HepG2 (cell line): ENCODE results near the gene CCDC148. TPM values are rescaled to one million over a fixed set of nuclear protein-coding genes. Genes with fewer than 3 reads are reported as not detected.

Experiments
- BORCS8-MEF2B ChIP-seq: sonication (generic); formaldehyde crosslinking; IDR thresholded peaks from 2 replicates; pipeline ENCODE4 v1.8.0; 2022; ENCODE audit warnings: mild to moderate bottlenecking, missing genetic modification reagents
- ERF ChIP-seq: IDR thresholded peaks from 2 replicates; pipeline ENCODE4 v1.6.1; 2018; ENCODE audit warnings: missing biosample characterization, missing genetic modification reagents
- GPN1 ChIP-seq: sonication (generic); formaldehyde crosslinking; IDR thresholded peaks from 2 replicates; pipeline ENCODE4 v1.5.1; 2020; ENCODE audit warnings: missing genetic modification reagents, borderline replicate concordance
- HNF1A ChIP-seq, 2 experiments: sonication (generic) in 1 of 2; formaldehyde crosslinking in 1 of 2; IDR thresholded peaks; 2 replicates each; pipeline versions ENCODE4 v1.4.0 to v1.6.1; 2016 to 2020; ENCODE audit warnings: borderline replicate concordance in 1 of 2, low read depth in 1 of 2, mild to moderate bottlenecking in 1 of 2, missing genetic modification reagents in 1 of 2
- HNRNPL ChIP-seq: fragments of 200-400 bp; formaldehyde crosslinking; IDR thresholded peaks from 2 replicates; pipeline ENCODE4 v1.6.1; 2017; ENCODE audit warnings: mild to moderate bottlenecking, low read depth, low read length
- NFKB2 ChIP-seq: sonication (generic); formaldehyde crosslinking; IDR thresholded peaks from 2 replicates; pipeline ENCODE4 v1.4.0; 2020; ENCODE audit warnings: missing genetic modification reagents, borderline replicate concordance
- NR2F2 ChIP-seq: IDR thresholded peaks from 2 replicates; pipeline ENCODE4 v1.6.1; 2012; ENCODE audit warnings: low read depth, inconsistent platforms, borderline replicate concordance
- PHF20 ChIP-seq: sonication (generic); formaldehyde crosslinking; IDR thresholded peaks from 2 replicates; pipeline ENCODE4 v1.5.0; 2020; ENCODE audit warnings: mild to moderate bottlenecking, missing genetic modification reagents
- SP5 ChIP-seq: IDR thresholded peaks from 2 replicates; pipeline ENCODE4 v1.6.1; 2016; ENCODE audit warnings: low read depth, borderline replicate concordance
- STAG1 ChIP-seq: sonication (generic); formaldehyde crosslinking; IDR thresholded peaks from 2 replicates; pipeline ENCODE4 v1.4.0; 2020; ENCODE audit warnings: missing genetic modification reagents
- TRIM22 ChIP-seq: fragments of 450-650 bp; IDR thresholded peaks from 2 replicates; pipeline ENCODE4 v1.6.1; 2017
- ZBTB25 ChIP-seq: IDR thresholded peaks from 2 replicates; pipeline ENCODE4 v1.6.1; 2018; ENCODE audit warnings: missing genetic modification reagents
- ZBTB49 ChIP-seq: sonication (generic); formaldehyde crosslinking; IDR thresholded peaks from 2 replicates; pipeline ENCODE4 v1.4.0; 2020; ENCODE audit warnings: missing genetic modification reagents, borderline replicate concordance
- ZFAT ChIP-seq: sonication (generic); formaldehyde crosslinking; conservative IDR thresholded peaks from 2 replicates; pipeline ENCODE4 v1.8.1; 2023; ENCODE audit warnings: missing genetic modification reagents, inconsistent platforms
- ZNF430 ChIP-seq: sonication (generic); formaldehyde crosslinking; IDR thresholded peaks from 2 replicates; pipeline ENCODE4 v1.9.0; 2021; ENCODE audit warnings: mild to moderate bottlenecking, missing genetic modification reagents
- ZNF451 ChIP-seq: sonication (generic); formaldehyde crosslinking; IDR thresholded peaks from 2 replicates; pipeline ENCODE4 v1.5.0; 2020; ENCODE audit warnings: mild to moderate bottlenecking, missing genetic modification reagents
- ZNF547 ChIP-seq: sonication (generic); formaldehyde crosslinking; IDR thresholded peaks from 2 replicates; pipeline ENCODE4 v1.5.1; 2020; ENCODE audit warnings: mild to moderate bottlenecking, missing genetic modification reagents
- ZNF782 ChIP-seq: sonication (generic); formaldehyde crosslinking; IDR thresholded peaks from 2 replicates; pipeline ENCODE4 v1.4.0; 2020; ENCODE audit warnings: missing genetic modification reagents, mild to moderate bottlenecking, borderline replicate concordance
- ZXDC ChIP-seq: sonication (generic); formaldehyde crosslinking; IDR thresholded peaks from 2 replicates; pipeline ENCODE4 v1.5.0; 2020; ENCODE audit warnings: mild to moderate bottlenecking, missing genetic modification reagents
- polyA plus RNA-seq, 8 experiments: library from polyadenylated mRNA; depleted of rRNA in 3 of 8; stranded (reverse) in 7 of 8; unstranded in 1 of 8; fragments of >200 nt; fragmentation: Illumina TruSeq in 4 of 8; extraction: Trizol in 4 of 8; gene quantifications; 2 replicates each; pipeline versions ENCODE4 v1.2.1 to v1.2.3, GENCODE V29; 2011 to 2016; ENCODE audit warnings: low read depth in 4 of 8, missing spikeins in 1 of 8, mixed read lengths in 1 of 8; ENCODE audit not compliant: insufficient read depth in 1 of 8
- total RNA-seq, 5 experiments: library from RNA; depleted of rRNA; stranded (reverse); fragments of >200 nt; fragmentation: Illumina TruSeq; extraction: Trizol; gene quantifications; 2 replicates each; pipeline ENCODE4 v1.2.3, GENCODE V29; 2016; ENCODE audit warnings: low read depth in 1 of 5

Gene CCDC148
- total and polyA plus RNA-seq, 2 of the 13 experiments (the other 11 are each of a cell fraction or from before 2014, with no cell fraction given): 0.30 to 0.49 TPM

- TF ChIP-seq BORCS8-MEF2B (CRISPR knock-in tag) (no peak), GPN1 (CRISPR knock-in tag) (no peak), ZNF451 (CRISPR knock-in tag) (no peak), ZBTB49 (no peak), HNRNPL (no peak), ERF (peak; percentile 62), HNF1A (IDR thresholded peaks at IDR 0.05; ENCODE audit: low read depth) (peak; percentile 36; the same call in 1 of the 2 replicates), HNF1A (CRISPR knock-in tag; IDR thresholded peaks at IDR 0.05; ENCODE audit: borderline replicate concordance) (no peak), TRIM22 (no peak), ZFAT (CRISPR knock-in tag) (no peak), PHF20 (CRISPR knock-in tag) (no peak), ZNF547 (CRISPR knock-in tag) (no peak), NFKB2 (no peak), NR2F2 (peak; percentile 70), ZNF782 (no peak), ZNF430 (CRISPR knock-in tag) (no peak), ZBTB25 (no peak), ZXDC (no peak), SP5 (CRISPR knock-in tag) (no peak), STAG1 (CRISPR knock-in tag) (peak; percentile 6; the same call in 1 of the 2 replicates)
Observed at GRCh38 chr2:158127380-158127804, 329.2 kb downstream of the CCDC148 start (continued).
